PC-3 (cell line): ENCODE measurements around the gene SHANK2. TPM values are rescaled to one million over a fixed set of nuclear protein-coding genes. Genes with fewer than 3 reads are reported as not detected.

Experiments
- ATAC-seq: fragments of 200-7000 bp; cut with Tn5 transposase; 2 replicates; pipeline ENCODE4 v1.9.1; 2020; ENCODE audit warnings: mild to moderate bottlenecking, moderate library complexity
- BruUV-seq: library from RNA; stranded (reverse); fragments of 400-500 nt; replicated peaks from 2 replicates; lab custom pipeline; 2021; lab: Mats Ljungman, UMichigan
- CTCF ChIA-PET: fragments of 300-600 bp; sonication (Branson Sonifier 250); formaldehyde crosslinking; loops from one replicate; lab custom pipeline; 2022; ENCODE audit warnings: antibody characterized with exemption; lab: Charles Lee
- POLR2A ChIA-PET: fragments of 300-600 bp; sonication (Branson Sonifier 250); formaldehyde crosslinking; loops from one replicate; lab custom pipeline; 2022; ENCODE audit warnings: antibody characterized with exemption; ENCODE audit not compliant: unreplicated experiment; lab: Charles Lee
- DNase-seq: peaks from one replicate; pipeline ENCODE4 v3.0.0-alpha.2; 2015
- H2AFZ ChIP-seq: fragments of 300-600 bp; sonication (generic); 2 replicates; pipeline ENCODE4 v1.6.0; 2016; ENCODE audit warnings: antibody characterized with exemption, low read length
- H3F3A ChIP-seq: fragments of 300-600 bp; sonication (generic); one replicate; pipeline ENCODE4 v1.6.0; 2017; ENCODE audit warnings: antibody characterized with exemption, low read length, control low read depth, mild to moderate bottlenecking; ENCODE audit not compliant: unreplicated experiment
- H3K27ac ChIP-seq: fragments of 300-600 bp; sonication (generic); 2 replicates; pipeline ENCODE4 v1.5.1; 2016; ENCODE audit warnings: mild to moderate bottlenecking, low read length
- H3K27me3 ChIP-seq: fragments of 300-600 bp; sonication (generic); 2 replicates; pipeline ENCODE4 v1.6.1; 2016; ENCODE audit warnings: low read length, mixed read lengths
- H3K36me3 ChIP-seq: fragments of 300-600 bp; sonication (generic); 2 replicates; pipeline ENCODE4 v1.6.1; 2016; ENCODE audit warnings: low read depth, mixed run types, low read length, mixed read lengths
- H3K4me1 ChIP-seq: fragments of 300-600 bp; sonication (generic); 2 replicates; pipeline ENCODE4 v1.5.1; 2016; ENCODE audit warnings: low read length; ENCODE audit not compliant: insufficient read depth
- H3K4me2 ChIP-seq: fragments of 300-600 bp; sonication (generic); 2 replicates; pipeline ENCODE4 v1.6.0; 2016; ENCODE audit warnings: low read length
- H3K4me3 ChIP-seq: fragments of 300-600 bp; sonication (generic); 2 replicates; pipeline ENCODE4 v1.5.1; 2016; ENCODE audit warnings: mild to moderate bottlenecking, low read length, mixed read lengths
- H3K79me2 ChIP-seq: fragments of 300-600 bp; sonication (generic); 2 replicates; pipeline ENCODE4 v1.6.1; 2017; ENCODE audit warnings: low read length, mixed read lengths
- H3K9ac ChIP-seq: fragments of 300-600 bp; sonication (generic); 2 replicates; pipeline ENCODE4 v1.6.0; 2016; ENCODE audit warnings: mild to moderate bottlenecking, low read length
- H3K9me2 ChIP-seq: fragments of 300-600 bp; sonication (generic); replicated peaks from 2 replicates; pipeline ENCODE4 v1.6.1; 2016; ENCODE audit warnings: mixed run types, low read length, mixed read lengths
- H3K9me3 ChIP-seq: fragments of 300-600 bp; sonication (generic); 2 replicates; pipeline ENCODE4 v1.6.1; 2016; ENCODE audit warnings: low read length, mixed read lengths
- H4K20me1 ChIP-seq: fragments of 300-600 bp; sonication (generic); 2 replicates; pipeline ENCODE4 v1.6.1; 2016; ENCODE audit warnings: low read length, mixed read lengths
- CTCF ChIP-seq: fragments of 300-600 bp; sonication (generic); conservative IDR thresholded peaks from 2 replicates; pipeline ENCODE4 v1.5.1; 2017; ENCODE audit warnings: antibody characterized with exemption, low read depth, mild to moderate bottlenecking, low read length
- EZH2 ChIP-seq: fragments of 300-600 bp; sonication (generic); IDR thresholded peaks from one replicate; pipeline ENCODE4 v1.6.1; 2017; ENCODE audit warnings: antibody characterized with exemption, mild to moderate bottlenecking, low read length; ENCODE audit not compliant: unreplicated experiment
- EZH2phosphoT487 ChIP-seq: fragments of 300-600 bp; sonication (generic); IDR thresholded peaks from 2 replicates; pipeline ENCODE4 v1.6.1; 2018; ENCODE audit warnings: mild to moderate bottlenecking, antibody characterized with exemption, low read length, borderline replicate concordance
- intact Hi-C: fragments of 100-400 bp; cut with micrococcal nuclease; formaldehyde crosslinking; loops from 2 replicates; pipeline ENCODE4 v1.9.0; 2023
- total RNA-seq: library from RNA; depleted of rRNA; stranded (reverse); fragments of >200 nt; gene quantifications from 2 replicates; pipeline ENCODE4 v1.2.3, GENCODE V29; 2014

The SHANK2 gene
- total RNA-seq, 1 experiment from 2014 or later: 45.0 TPM

- Histone ChIP-seq H3K9me2 (no peaks in the 10 kb centered on the region), H3K4me2 (no peak overlapping the region), H3F3A (no peaks in the 10 kb centered on the region), H3K79me2 (peaks cover 6% of the 10 kb centered on the region; the same call in 1 of the 2 replicates), H3K4me3 (no peak overlapping the region), H3K27ac (no peak overlapping the region), H3K27me3 (no peaks in the 10 kb centered on the region), H3K9me3 (no peaks in the 10 kb centered on the region), H3K9ac (no peak overlapping the region), H4K20me1 (no peaks in the 10 kb centered on the region), H3K4me1 (peaks cover 5% of the 10 kb centered on the region; the same call in 1 of the 2 replicates), H3K36me3 (no peaks in the 10 kb centered on the region), H2AFZ (no peak overlapping the region)
- intact Hi-C loops: no loop called here
- CTCF ChIA-PET: no interaction called here
- TF ChIP-seq EZH2phosphoT487 (no peak), EZH2 (no peak), CTCF (no peak)
- POLR2A ChIA-PET: no interaction called here
- no peak for DNase-seq
- ATAC-seq: no peak
- no TSS peak for BruUV-seq
Observed at GRCh38 chr11:71204294-71204693, 48.1 kb downstream of the SHANK2 start.

DNA sequence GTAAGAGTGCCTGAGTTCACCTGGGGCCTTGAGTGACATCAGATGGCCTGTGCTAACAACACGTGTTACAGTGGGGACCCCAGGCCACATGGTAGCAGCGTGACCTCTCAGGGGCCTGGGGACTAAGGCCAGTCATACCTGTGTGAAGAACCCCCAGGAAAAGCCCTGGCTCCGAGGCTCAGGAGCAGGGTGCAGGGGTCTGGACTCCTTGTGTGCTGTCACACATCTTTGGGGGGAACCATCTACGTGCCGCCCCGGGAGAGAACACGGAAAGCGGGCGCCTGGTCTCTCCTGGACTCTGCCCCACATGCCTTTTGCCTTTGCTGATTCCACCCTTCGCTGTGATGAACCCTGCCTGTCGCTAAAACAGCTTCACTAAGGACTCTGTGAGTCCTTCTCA lies 48.7 kb downstream of the SHANK2 start:
- H3K9ac ChIP-seq: no peak overlapping the region
- no peaks in the 10 kb centered on the region for H3K9me2 ChIP-seq
- no peak for ATAC-seq

More for the DNA sequence above, 48.7 kb downstream of the SHANK2 start:
- BruUV-seq: no TSS peak
- TF ChIP-seq EZH2 (no peak), CTCF (no peak), EZH2phosphoT487 (no peak)
- no peak for DNase-seq
- Histone ChIP-seq H3K9me3 (no peaks in the 10 kb centered on the region), H3K27ac (no peak overlapping the region), H4K20me1 (no peaks in the 10 kb centered on the region), H3K36me3 (no peaks in the 10 kb centered on the region), H3K79me2 (peaks cover 6% of the 10 kb centered on the region; the same call in 1 of the 2 replicates), H3F3A (no peaks in the 10 kb centered on the region), H2AFZ (no peak overlapping the region), H3K4me3 (no peak overlapping the region), H3K4me2 (no peak overlapping the region), H3K27me3 (no peaks in the 10 kb centered on the region), H3K4me1 (peaks cover 5% of the 10 kb centered on the region; the same call in 1 of the 2 replicates)
- ChIA-PET CTCF (no interaction called here), POLR2A (no interaction called here)
- intact Hi-C loops: no loop called here
